ENCODE measurements around the gene XRN2.

XRN2 gene

DNA sequence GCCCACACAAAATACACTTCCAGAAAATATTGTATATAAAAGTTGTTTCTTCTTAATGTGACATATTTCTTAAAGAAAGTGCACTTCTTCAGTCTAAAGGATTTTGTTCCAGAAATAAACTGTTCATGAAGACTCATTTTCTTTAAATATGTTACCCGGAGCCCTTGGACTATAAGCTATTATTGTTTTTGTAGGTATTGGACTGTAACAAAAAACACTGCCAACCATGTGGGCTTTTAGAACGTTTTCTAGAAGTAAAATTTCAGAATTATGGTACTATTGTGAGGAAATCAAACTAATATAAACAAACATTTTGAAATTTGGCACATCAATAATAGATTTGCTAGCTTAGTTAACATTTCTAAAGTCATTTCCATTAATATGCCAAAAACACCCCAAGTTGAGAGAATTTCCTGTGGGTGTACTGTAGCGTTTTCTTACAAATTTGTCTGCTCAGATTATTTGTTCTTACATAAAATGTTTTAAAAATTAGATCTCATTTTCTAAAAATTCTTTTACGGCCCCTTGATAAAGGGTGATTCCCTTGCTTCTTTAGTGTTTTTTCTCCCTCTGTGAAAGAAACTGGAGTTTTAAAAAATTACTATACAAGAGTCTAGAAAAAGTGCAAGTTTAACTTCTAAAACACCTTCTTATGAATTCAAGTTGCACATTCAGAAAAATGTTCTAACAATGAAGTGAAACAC, 90.8 kb downstream of the XRN2 start:
- TF ChIP-seq, protein P1, sequence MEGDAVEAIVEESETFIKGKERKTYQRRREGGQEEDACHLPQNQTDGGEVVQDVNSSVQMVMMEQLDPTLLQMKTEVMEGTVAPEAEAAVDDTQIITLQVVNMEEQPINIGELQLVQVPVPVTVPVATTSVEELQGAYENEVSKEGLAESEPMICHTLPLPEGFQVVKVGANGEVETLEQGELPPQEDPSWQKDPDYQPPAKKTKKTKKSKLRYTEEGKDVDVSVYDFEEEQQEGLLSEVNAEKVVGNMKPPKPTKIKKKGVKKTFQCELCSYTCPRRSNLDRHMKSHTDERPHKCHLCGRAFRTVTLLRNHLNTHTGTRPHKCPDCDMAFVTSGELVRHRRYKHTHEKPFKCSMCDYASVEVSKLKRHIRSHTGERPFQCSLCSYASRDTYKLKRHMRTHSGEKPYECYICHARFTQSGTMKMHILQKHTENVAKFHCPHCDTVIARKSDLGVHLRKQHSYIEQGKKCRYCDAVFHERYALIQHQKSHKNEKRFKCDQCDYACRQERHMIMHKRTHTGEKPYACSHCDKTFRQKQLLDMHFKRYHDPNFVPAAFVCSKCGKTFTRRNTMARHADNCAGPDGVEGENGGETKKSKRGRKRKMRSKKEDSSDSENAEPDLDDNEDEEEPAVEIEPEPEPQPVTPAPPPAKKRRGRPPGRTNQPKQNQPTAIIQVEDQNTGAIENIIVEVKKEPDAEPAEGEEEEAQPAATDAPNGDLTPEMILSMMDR (IDR thresholded peaks at IDR 0.05; ENCODE audit: low read depth, low read length), result no peak
- Histone ChIP-seq H3K36me3 (no peaks in the 10 kb centered on the region), H3K9me3 (ENCODE audit: severe bottlenecking) (no peaks in the 10 kb centered on the region), H3K27me3 (ENCODE audit: insufficient read depth, low read depth, severe bottlenecking) (peaks cover 2% of the 10 kb centered on the region), H3K4me3 (ENCODE audit: low read depth, low read length) (no peak overlapping the region), H3K27ac (no peak overlapping the region)
- no peak for DNase-seq

DNA sequence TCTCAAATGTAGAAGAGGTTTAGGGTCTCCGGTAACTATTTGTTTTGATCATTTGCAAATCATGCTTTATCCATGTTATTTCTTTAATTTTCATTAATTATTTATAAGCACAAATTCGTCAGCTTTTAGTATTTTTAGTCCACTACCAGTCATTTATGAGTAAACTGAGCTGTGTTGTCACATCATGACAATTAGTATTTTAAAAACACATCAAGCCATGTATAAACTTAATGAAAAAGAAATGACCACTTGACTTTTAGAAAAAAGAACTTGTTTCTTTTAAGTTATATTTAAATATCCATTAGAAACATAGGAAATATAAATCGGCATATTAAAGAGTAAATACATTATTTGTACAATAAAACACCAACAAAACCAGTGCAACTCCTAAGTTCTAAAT, 91.4 kb downstream of the XRN2 start:
- TF ChIP-seq, protein P1 (IDR thresholded peaks at IDR 0.05; ENCODE audit: low read depth, low read length), result no peak
- Histone ChIP-seq H3K27me3 (ENCODE audit: insufficient read depth, low read depth, severe bottlenecking) (peaks cover 2% of the 10 kb centered on the region), H3K9me3 (ENCODE audit: severe bottlenecking) (no peaks in the 10 kb centered on the region), H3K4me3 (ENCODE audit: low read depth, low read length) (no peak overlapping the region), H3K36me3 (no peaks in the 10 kb centered on the region), H3K27ac (no peak overlapping the region)
- no peak for DNase-seq

DNA sequence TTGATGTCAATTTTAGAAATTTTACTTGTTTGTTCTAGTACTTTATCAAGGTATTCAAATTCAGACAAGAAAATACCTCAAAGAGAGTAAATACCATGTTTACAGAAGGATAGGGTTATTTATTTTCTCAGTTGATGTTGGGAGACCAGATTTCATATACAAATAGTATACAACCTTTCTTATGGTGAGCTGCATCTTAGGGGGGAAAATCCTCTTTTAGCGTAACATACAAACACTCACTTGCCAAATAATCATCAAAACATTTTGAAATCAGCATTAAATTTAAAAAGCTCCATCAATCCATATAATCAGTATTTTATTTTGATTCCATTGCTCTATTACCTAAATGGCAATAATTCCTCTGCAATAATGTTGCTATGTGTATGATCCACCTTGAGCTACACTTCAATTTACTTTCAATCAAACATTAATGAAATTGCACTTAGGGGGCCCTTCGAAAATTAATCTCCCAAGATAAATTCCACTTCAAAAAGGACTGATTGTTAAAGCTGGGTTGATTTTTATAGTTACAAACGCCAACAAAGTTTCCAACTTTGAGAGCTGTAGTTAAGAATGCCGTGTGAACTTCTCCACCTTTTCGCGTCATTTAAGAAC, 92.0 kb downstream of the XRN2 start:
- Histone ChIP-seq H3K27ac (no peak overlapping the region), H3K36me3 (no peaks in the 10 kb centered on the region), H3K4me3 (ENCODE audit: low read depth, low read length) (no peak overlapping the region), H3K27me3 (ENCODE audit: insufficient read depth, low read depth, severe bottlenecking) (peaks cover 2% of the 10 kb centered on the region), H3K9me3 (ENCODE audit: severe bottlenecking) (no peaks in the 10 kb centered on the region)
- TF ChIP-seq, protein P1 (IDR thresholded peaks at IDR 0.05; ENCODE audit: low read depth, low read length), result no peak
- no peak for DNase-seq

DNA sequence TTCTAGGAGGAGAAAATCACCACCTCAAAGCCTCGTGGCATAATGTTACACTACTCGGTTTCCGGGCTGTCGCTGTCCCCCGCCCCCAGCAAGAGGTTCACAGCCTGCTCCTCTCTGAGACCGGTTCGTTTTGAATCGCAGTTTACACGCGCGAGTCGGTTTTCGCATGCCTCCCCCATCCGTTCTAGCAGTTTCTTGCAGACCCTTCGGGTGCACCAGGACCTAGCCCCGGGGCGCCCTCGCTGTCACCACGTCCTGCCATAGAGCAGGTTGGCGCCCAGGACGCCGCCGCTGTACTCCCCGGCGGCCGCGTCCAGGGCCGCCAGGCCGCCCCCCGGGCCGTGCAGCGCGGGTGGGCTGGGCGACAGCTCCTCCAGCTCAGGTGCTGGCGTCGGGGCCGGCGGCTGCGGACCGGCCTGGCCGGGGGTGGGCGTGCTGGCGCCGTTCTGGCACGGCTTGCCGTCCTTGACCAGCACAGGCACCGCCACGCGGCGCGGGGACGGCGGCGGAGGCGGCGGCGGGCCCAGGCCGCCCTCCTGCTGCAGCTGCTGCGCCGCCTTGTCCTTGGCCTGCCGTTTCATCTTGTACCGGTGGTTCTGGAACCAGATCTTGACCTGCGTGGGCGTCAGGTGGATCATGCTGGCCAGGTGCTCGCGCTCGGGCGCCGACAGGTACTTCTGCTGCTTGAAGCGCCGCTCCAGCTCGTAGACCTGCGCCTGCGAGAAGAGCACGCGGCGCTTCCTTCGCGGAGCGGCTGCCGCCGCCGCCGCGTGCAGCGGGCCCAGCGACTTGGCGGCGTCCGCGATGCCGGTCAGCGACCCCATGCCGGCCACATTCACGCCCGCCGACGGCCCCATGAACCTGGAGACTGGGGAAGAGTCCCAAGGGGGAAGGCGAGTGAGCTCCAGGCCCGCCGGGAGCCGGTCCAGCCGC, 92.8 kb downstream of the XRN2 start:
- H3K27me3 ChIP-seq (ENCODE audit: insufficient read depth, low read depth, severe bottlenecking), result peaks cover 2% of the 10 kb centered on the region
- no peaks in the 10 kb centered on the region for H3K36me3 ChIP-seq
- no peak overlapping the region for H3K4me3 ChIP-seq (ENCODE audit: low read depth, low read length)
- DNase-seq, result no peak
- TF ChIP-seq, protein P1 (IDR thresholded peaks at IDR 0.05; ENCODE audit: low read depth, low read length), result no peak
- no peak overlapping the region for H3K27ac ChIP-seq
- no peaks in the 10 kb centered on the region for H3K9me3 ChIP-seq (ENCODE audit: severe bottlenecking)

DNA sequence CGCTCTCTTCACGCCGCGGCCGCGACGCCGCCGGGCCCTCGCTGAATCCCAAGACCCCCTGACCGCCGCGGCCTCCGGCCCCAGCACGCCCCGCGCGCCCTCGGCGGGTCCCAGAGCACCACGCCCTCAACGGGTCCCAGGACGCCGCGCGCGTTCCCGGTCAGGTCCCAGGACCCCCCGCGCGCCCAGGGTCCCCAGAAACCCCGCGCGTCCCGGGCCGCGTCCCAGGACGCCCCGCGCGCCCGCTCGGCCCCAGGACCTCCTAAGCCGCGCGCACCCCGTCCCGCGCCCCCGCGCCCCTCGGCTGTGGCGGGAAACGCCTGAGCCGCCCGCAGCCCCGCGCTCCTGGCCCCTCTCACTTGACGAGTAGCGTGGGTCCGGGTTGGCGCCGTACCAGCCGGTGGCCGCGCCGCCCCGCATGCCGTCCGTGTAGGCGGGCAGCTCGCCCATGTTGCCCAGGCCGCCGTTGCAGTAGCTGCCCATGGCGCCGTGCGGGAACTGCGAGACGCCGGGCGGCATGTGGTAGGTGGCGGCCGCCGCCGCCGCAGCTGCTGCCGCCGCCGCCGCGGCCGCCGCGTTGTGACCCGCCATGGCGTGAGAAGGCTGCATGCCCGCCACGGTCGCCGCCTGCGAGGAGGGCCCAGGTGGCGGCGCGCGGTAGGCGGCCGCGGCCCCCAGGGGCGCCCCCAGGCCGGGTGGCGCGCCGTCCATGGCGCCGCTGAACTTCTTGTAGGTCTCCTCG, 93.6 kb downstream of the XRN2 start:
- H3K4me3 ChIP-seq (ENCODE audit: low read depth, low read length), result peak overlapping the region; percentile 40
- H3K27ac ChIP-seq, result peak overlapping the region; percentile 35
- DNase-seq, result peak; percentile 37
- peaks cover 2% of the 10 kb centered on the region for H3K27me3 ChIP-seq (ENCODE audit: insufficient read depth, low read depth, severe bottlenecking)
- TF ChIP-seq, protein P1 (IDR thresholded peaks at IDR 0.05; ENCODE audit: low read depth, low read length), result no peak
- no peaks in the 10 kb centered on the region for H3K9me3 ChIP-seq (ENCODE audit: severe bottlenecking)
- H3K36me3 ChIP-seq, result no peaks in the 10 kb centered on the region
